Mammary epithelial cell (primary cell): ENCODE data around the gene METTL6.

Source experiments
- EZH2 ChIP-seq: IDR thresholded peaks from 2 replicates; pipeline ENCODE4 v1.6.1; 2012; ENCODE audit warnings: low read length, inconsistent platforms, borderline replicate concordance
- TF ChIP-seq, protein P1 (sequence below), 2 donors: IDR thresholded peaks in 1 of 2; conservative IDR thresholded peaks in 1 of 2; 2 replicates each; pipeline ENCODE4 v1.5.1; 2011 to 2012; ENCODE audit warnings: inconsistent platforms in 2 of 2, low read length in 2 of 2, mild to moderate bottlenecking in 2 of 2, control low read depth in 1 of 2, low read depth in 1 of 2; ENCODE audit not compliant: insufficient read depth in 1 of 2; ENCODE audit errors: extremely low read depth in 1 of 2

- TF ChIP-seq, protein P1, sequence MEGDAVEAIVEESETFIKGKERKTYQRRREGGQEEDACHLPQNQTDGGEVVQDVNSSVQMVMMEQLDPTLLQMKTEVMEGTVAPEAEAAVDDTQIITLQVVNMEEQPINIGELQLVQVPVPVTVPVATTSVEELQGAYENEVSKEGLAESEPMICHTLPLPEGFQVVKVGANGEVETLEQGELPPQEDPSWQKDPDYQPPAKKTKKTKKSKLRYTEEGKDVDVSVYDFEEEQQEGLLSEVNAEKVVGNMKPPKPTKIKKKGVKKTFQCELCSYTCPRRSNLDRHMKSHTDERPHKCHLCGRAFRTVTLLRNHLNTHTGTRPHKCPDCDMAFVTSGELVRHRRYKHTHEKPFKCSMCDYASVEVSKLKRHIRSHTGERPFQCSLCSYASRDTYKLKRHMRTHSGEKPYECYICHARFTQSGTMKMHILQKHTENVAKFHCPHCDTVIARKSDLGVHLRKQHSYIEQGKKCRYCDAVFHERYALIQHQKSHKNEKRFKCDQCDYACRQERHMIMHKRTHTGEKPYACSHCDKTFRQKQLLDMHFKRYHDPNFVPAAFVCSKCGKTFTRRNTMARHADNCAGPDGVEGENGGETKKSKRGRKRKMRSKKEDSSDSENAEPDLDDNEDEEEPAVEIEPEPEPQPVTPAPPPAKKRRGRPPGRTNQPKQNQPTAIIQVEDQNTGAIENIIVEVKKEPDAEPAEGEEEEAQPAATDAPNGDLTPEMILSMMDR (conservative IDR thresholded peaks at IDR 0.05 in 1 of 2, IDR thresholded peaks at IDR 0.05 in 1 of 2; ENCODE audit: extremely low read depth in 1 of 2, insufficient read depth in 1 of 2, low read depth in 1 of 2, low read length in 2 of 2) = no peak
- no peak for TF ChIP-seq EZH2
Measured at GRCh38 chr3:15470261-15470660, 42.9 kb upstream of the METTL6 start.
